ENCODE measurements around the gene DSTYK.

DNA sequence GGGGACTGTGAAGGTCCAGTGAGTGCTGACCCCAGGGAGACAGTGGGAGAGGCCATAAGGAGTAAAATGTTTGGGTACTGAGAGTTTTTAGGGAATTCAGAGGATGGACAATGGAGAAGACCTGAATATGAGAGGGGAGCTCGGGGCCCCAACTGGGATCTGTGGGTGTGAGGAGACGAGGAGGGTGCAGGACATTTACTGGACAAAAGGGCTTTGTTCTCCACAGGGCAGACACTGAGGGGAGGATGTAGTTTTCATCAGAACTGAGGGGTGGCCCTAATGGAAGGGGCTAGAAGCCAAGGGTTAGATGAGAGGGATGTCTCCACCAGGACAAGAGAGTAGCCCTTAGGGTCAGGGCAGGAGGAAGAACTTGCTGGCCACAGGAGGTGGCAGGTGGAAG lies 46.2 kb upstream of the DSTYK start:
- TF ChIP-seq, protein P1, sequence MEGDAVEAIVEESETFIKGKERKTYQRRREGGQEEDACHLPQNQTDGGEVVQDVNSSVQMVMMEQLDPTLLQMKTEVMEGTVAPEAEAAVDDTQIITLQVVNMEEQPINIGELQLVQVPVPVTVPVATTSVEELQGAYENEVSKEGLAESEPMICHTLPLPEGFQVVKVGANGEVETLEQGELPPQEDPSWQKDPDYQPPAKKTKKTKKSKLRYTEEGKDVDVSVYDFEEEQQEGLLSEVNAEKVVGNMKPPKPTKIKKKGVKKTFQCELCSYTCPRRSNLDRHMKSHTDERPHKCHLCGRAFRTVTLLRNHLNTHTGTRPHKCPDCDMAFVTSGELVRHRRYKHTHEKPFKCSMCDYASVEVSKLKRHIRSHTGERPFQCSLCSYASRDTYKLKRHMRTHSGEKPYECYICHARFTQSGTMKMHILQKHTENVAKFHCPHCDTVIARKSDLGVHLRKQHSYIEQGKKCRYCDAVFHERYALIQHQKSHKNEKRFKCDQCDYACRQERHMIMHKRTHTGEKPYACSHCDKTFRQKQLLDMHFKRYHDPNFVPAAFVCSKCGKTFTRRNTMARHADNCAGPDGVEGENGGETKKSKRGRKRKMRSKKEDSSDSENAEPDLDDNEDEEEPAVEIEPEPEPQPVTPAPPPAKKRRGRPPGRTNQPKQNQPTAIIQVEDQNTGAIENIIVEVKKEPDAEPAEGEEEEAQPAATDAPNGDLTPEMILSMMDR (tag by site-specific recombination; IDR thresholded peaks at IDR 0.05) = no peak
- no peak for TF ChIP-seq ZNF274 (IDR thresholded peaks at IDR 0.05; ENCODE audit: low read length)
- TF ChIP-seq ZNF274 (tag by site-specific recombination; IDR thresholded peaks at IDR 0.05; ENCODE audit: borderline replicate concordance) = no peak
- TF ChIP-seq, protein P2, sequence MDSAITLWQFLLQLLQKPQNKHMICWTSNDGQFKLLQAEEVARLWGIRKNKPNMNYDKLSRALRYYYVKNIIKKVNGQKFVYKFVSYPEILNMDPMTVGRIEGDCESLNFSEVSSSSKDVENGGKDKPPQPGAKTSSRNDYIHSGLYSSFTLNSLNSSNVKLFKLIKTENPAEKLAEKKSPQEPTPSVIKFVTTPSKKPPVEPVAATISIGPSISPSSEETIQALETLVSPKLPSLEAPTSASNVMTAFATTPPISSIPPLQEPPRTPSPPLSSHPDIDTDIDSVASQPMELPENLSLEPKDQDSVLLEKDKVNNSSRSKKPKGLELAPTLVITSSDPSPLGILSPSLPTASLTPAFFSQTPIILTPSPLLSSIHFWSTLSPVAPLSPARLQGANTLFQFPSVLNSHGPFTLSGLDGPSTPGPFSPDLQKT (IDR thresholded peaks at IDR 0.05; ENCODE audit: borderline replicate concordance, low read depth, low read length) = no peak
- TF ChIP-seq ZNF140 (tag by site-specific recombination; IDR thresholded peaks at IDR 0.05) = no peak
- TF ChIP-seq ZBTB48 (tag by site-specific recombination; IDR thresholded peaks at IDR 0.05) = no peak
- no peak for TF ChIP-seq ZNF660 (tag by site-specific recombination; IDR thresholded peaks at IDR 0.05)

All from HEK293 (cell line).